NB4 (cell line): ENCODE data around the gene ATG4C.

Experiments
- DNase-seq: peaks from one replicate; pipeline ENCODE4 v3.0.0; 2010; ENCODE audit warnings: low read depth
- H3K4me3 ChIP-seq: one replicate; pipeline ENCODE4 v1.5.1; 2011; ENCODE audit warnings: mild to moderate bottlenecking, low read depth, low read length, moderate library complexity
- CTCF ChIP-seq: IDR thresholded peaks from one replicate; pipeline ENCODE4 v1.5.1; 2012; ENCODE audit warnings: low read depth, low read length
- MYC ChIP-seq: IDR thresholded peaks from 2 replicates; pipeline ENCODE4 v1.6.1; 2011; ENCODE audit warnings: low read depth, low read length
- POLR2A ChIP-seq: IDR thresholded peaks from 2 replicates; pipeline ENCODE4 v1.6.1; 2011; ENCODE audit warnings: mild to moderate bottlenecking; ENCODE audit not compliant: insufficient read length; ENCODE audit errors: extremely low read depth
- TF ChIP-seq, protein P1 (sequence below): IDR thresholded peaks from 2 replicates; pipeline ENCODE4 v1.6.1; 2011; ENCODE audit warnings: low read depth, low read length

ATG4C gene

GRCh38 chr1:62849031-62849430 lies 65.1 kb downstream of the ATG4C start:
- H3K4me3 ChIP-seq, result no peak overlapping the region
- TF ChIP-seq, protein P1, sequence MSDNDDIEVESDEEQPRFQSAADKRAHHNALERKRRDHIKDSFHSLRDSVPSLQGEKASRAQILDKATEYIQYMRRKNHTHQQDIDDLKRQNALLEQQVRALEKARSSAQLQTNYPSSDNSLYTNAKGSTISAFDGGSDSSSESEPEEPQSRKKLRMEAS, result no peak
- TF ChIP-seq MYC (no peak), POLR2A (no peak), CTCF (no peak)
- DNase-seq, result no peak

DNA sequence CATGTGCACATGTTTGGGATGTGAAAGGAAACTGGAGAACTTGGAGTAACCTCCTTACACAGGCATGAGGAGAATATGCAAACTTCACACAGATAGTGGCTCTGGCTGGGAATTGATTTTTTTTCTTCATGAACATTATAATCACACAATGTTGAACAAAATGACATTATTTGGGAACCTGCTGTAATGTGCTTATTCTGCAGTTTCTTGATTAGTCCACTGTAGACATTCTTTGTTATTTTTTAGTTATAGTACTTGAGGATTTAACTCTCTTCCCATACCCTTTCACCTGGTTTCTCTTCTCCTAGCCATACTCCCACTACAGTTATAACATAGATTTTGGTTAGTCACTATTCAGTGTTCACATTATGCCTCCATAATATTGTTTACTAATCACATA lies 68.3 kb downstream of the ATG4C start:
- TF ChIP-seq, protein P1, result no peak
- TF ChIP-seq CTCF, result no peak
- no peak for TF ChIP-seq POLR2A
- no peak for TF ChIP-seq MYC
- H3K4me3 ChIP-seq, result no peak overlapping the region
- no peak for DNase-seq

- DNase-seq, result no peak
- no peak overlapping the region for H3K4me3 ChIP-seq
- TF ChIP-seq MYC (no peak), CTCF (no peak), POLR2A (no peak)
- TF ChIP-seq, protein P1, result no peak
Observed at GRCh38 chr1:62856960-62857359, 73.0 kb downstream of the ATG4C start.

- TF ChIP-seq, protein P1, result no peak
- TF ChIP-seq POLR2A (no peak), MYC (no peak), CTCF (no peak)
- no peak for DNase-seq
Observed at GRCh38 chr1:62869217-62869754, 85.4 kb downstream of the ATG4C start.

GRCh38 chr1:62870148-62870547 lies 86.2 kb downstream of the ATG4C start:
- no peak for DNase-seq
- TF ChIP-seq POLR2A (no peak), CTCF (no peak), MYC (no peak)
- TF ChIP-seq, protein P1, result no peak

More at GRCh38 chr1:62869217-62869754, 85.4 kb downstream of the ATG4C start:
- H3K4me3 ChIP-seq, result no peak overlapping the region

DNA sequence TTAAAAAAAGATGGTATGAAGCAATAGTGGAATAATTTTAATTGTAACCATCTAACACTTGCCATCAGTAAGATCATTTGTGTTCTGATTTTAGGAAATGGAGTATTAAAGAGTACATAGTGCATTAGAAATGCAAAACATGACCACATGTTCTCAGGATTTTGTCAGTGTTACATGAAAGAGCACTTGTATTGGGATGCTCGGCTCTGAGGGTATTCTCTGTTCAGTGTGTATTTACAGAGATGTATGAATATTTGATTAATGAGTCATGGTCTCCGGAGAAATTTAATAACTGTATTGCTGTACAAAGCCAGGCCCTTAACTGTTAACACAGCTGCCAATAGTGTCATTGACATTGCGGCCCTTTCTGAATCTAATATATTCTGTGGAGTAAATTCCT lies 91.7 kb downstream of the ATG4C start:
- H3K4me3 ChIP-seq, result no peak overlapping the region
- TF ChIP-seq, protein P1, result no peak
- TF ChIP-seq POLR2A, result no peak
- TF ChIP-seq CTCF, result no peak
- TF ChIP-seq MYC, result no peak
- DNase-seq, result no peak

More at GRCh38 chr1:62870148-62870547, 86.2 kb downstream of the ATG4C start:
- no peak overlapping the region for H3K4me3 ChIP-seq
